Adrenal gland (tissue), 12 donors: ENCODE results near the gene BRSK1. TPM values are rescaled to one million over a fixed set of nuclear protein-coding genes. Genes with fewer than 3 reads are reported as not detected.

Experiments
- DNase-seq, 7 donors: peaks; one replicate each; pipeline ENCODE4 v3.0.0-alpha.2; 2019 to 2020
- H3K27ac ChIP-seq, 5 donors: fragments of 200-600 bp; sonication (generic) in 4 of 5; 1 replicate in 3 of 5; 2 replicates in 2 of 5; pipeline versions ENCODE4 v1.5.1 to v1.8.0; 2016 to 2020; ENCODE audit warnings: mild to moderate bottlenecking in 1 of 5
- H3K27me3 ChIP-seq: fragments of 200-600 bp; 2 replicates; pipeline ENCODE4 v1.8.0; 2021
- H3K36me3 ChIP-seq, 2 donors: fragments of 200-600 bp; replicated peaks in 1 of 2; 1 replicate in 1 of 2; 2 replicates in 1 of 2; pipeline versions ENCODE4 v1.5.1 to v1.8.0; 2018 to 2022
- H3K4me1 ChIP-seq, 2 donors: fragments of 200-600 bp; replicated peaks in 1 of 2; 1 replicate in 1 of 2; 2 replicates in 1 of 2; pipeline versions ENCODE4 v1.5.1 to v1.8.0; 2018 to 2021
- H3K4me3 ChIP-seq, 4 donors: fragments of 200-600 bp; sonication (generic) in 3 of 4; one replicate each; pipeline ENCODE4 v1.5.1; 2016 to 2018
- H3K9me3 ChIP-seq, 3 donors: fragments of 200-600 bp; sonication (generic) in 1 of 3; replicated peaks in 1 of 3; 1 replicate in 2 of 3; 2 replicates in 1 of 3; pipeline versions ENCODE4 v1.5.1 to v1.8.0; 2016 to 2021
- CTCF ChIP-seq, 6 experiments: fragments of 450-650 bp in 4 of 6; fragments of 200-600 bp in 2 of 6; sonication (generic) in 1 of 6; IDR thresholded peaks; 1 replicate in 5 of 6; 2 replicates in 1 of 6; pipeline versions ENCODE4 v1.5.1 to v1.8.0; 2016 to 2021; ENCODE audit warnings: antibody characterized with exemption in 6 of 6, mild to moderate bottlenecking in 2 of 6, moderate library complexity in 1 of 6
- POLR2A ChIP-seq, 2 donors: fragments of 450-650 bp; IDR thresholded peaks; one replicate each; pipeline ENCODE4 v1.6.1; 2017; ENCODE audit warnings: antibody characterized with exemption in 2 of 2, mild to moderate bottlenecking in 2 of 2, moderate library complexity in 1 of 2
- WGBS, 4 donors: extraction: QIAGEN DNeasy Blood & Tissue Kit in 2 of 4; methylation state at CpG; one replicate each; pipeline versions ENCODE4 v1.1.5 to v1.1.7; 2013 to 2017; 5-methylcytosine and 5-hydroxymethylcytosine counted together
- intact Hi-C, 2 donors: fragments of 100-400 bp; cut with DNase I; formaldehyde crosslinking; loops; one replicate each; pipeline versions ENCODE4 v1.14.1 to v1.15.0; 2022 to 2023
- polyA plus RNA-seq, 3 donors: library from polyadenylated mRNA; stranded (reverse); fragments of 200-250 nt in 2 of 3; fragments of 350-450 nt in 1 of 3; fragmentation: Illumina TruSeq in 1 of 3; extraction: RNeasy Lipid Tissue Mini Kit (QIAGEN cat#74804) in 1 of 3; gene quantifications; one replicate each; pipeline ENCODE4 v1.2.3, GENCODE V29; 2013 to 2014
- total RNA-seq, 9 donors: library from RNA; depleted of rRNA in 4 of 9; stranded (reverse); fragments of >200 nt in 4 of 9; fragments of 120-200 nt in 1 of 9; fragmentation: NEBNext Ultra II Directional in 1 of 9; extraction: Animal tissue kit (Norgen Biotek cat#: 25700) in 1 of 9; gene quantifications; one replicate each; pipeline versions ENCODE4 v1.1.0 to v1.2.4, GENCODE V29; 2013 to 2023
- donor health status: healthy with polysubstance abuse.
- donor health status: Bipolar disorder and iron deficiency.
- donor health status: DM: yes; HTN: yes; CAD: no.
- donor health status: DM: no; HTN: no; CAD: no.
- donor health status: DM: no; HTN: no; CAD: no.
- donor health status: DM: yes; HTN: yes; CAD: no.

BRSK1 gene
- total and polyA plus RNA-seq, 12 donors: 2.0 to 64.3 (median 13.6) TPM

- Histone ChIP-seq H3K9me3 (no peaks in the 10 kb centered on the region), H3K4me3 (no peak overlapping the region), H3K27me3 (no peaks in the 10 kb centered on the region), H3K36me3 (no peaks in the 10 kb centered on the region), H3K27ac (no peak overlapping the region), H3K4me1 (no peaks in the 10 kb centered on the region)
- intact Hi-C loops: no loop called here
- no peak for DNase-seq
- WGBS, 4 donors: 82 to 90% (median 86%) methylated on average over 11 to 13 of the region's 13 CpGs
- no peak for TF ChIP-seq CTCF (IDR thresholded peaks at IDR 0.05)
- TF ChIP-seq POLR2A (IDR thresholded peaks at IDR 0.05): no peak
Measured at GRCh38 chr19:55315956-55316525, 32.2 kb downstream of the BRSK1 start.

- no peaks in the 10 kb centered on the region for H3K36me3 ChIP-seq
- H3K27ac ChIP-seq: no peak overlapping the region
- H3K4me1 ChIP-seq: no peaks in the 10 kb centered on the region
- intact Hi-C loops: no loop called here
- no peaks in the 10 kb centered on the region for H3K27me3 ChIP-seq
- DNase-seq: no peak
- WGBS, 4 donors: 78 to 89% (median 83%) methylated on average over 4 to 8 of the region's 8 CpGs
- no peaks in the 10 kb centered on the region for H3K9me3 ChIP-seq
- TF ChIP-seq CTCF (IDR thresholded peaks at IDR 0.05): no peak
- TF ChIP-seq POLR2A (IDR thresholded peaks at IDR 0.05): no peak
- no peak overlapping the region for H3K4me3 ChIP-seq
Measured at GRCh38 chr19:55316646-55317045, 32.8 kb downstream of the BRSK1 start.

GRCh38 chr19:55319785-55320184 lies 36.0 kb downstream of the BRSK1 start:
- DNase-seq: peak in 2 of 7 donors; percentile 41 to 48
- Histone ChIP-seq H3K27ac (no peak overlapping the region), H3K4me1 (no peaks in the 10 kb centered on the region), H3K4me3 (no peak overlapping the region), H3K36me3 (no peaks in the 10 kb centered on the region), H3K27me3 (no peaks in the 10 kb centered on the region), H3K9me3 (no peaks in the 10 kb centered on the region)
- 15 to 36% (median 27%) methylated on average over 21 of the region's 21 CpGs for WGBS, 4 donors
- TF ChIP-seq CTCF (IDR thresholded peaks at IDR 0.05) (no peak), POLR2A (IDR thresholded peaks at IDR 0.05) (no peak)
- intact Hi-C loops: no loop called here

- intact Hi-C loops: no loop called here
- no peak for DNase-seq
- Histone ChIP-seq H3K4me1 (no peaks in the 10 kb centered on the region), H3K27ac (no peak overlapping the region), H3K4me3 (no peak overlapping the region), H3K27me3 (no peaks in the 10 kb centered on the region), H3K36me3 (no peaks in the 10 kb centered on the region), H3K9me3 (no peaks in the 10 kb centered on the region)
- TF ChIP-seq CTCF (IDR thresholded peaks at IDR 0.05) (no peak), POLR2A (IDR thresholded peaks at IDR 0.05) (no peak)
- 70 to 97% (median 90%) methylated on average over 3 to 8 of the region's 8 CpGs for WGBS, 4 donors
Measured at GRCh38 chr19:55320844-55321419, 37.1 kb downstream of the BRSK1 start.
